NCI-H1048 (cell line): ENCODE data around the gene PDE12.
"Not testable (repeated sequence)": the region's sequence is repeated elsewhere in the genome, so short reads cannot be mapped to it uniquely, and the experiment has no call there.

Experiments
- DNase-seq: peaks from one replicate; lab custom pipeline; 2025; lab: John Stamatoyannopoulos, UW

PDE12 gene

DNA sequence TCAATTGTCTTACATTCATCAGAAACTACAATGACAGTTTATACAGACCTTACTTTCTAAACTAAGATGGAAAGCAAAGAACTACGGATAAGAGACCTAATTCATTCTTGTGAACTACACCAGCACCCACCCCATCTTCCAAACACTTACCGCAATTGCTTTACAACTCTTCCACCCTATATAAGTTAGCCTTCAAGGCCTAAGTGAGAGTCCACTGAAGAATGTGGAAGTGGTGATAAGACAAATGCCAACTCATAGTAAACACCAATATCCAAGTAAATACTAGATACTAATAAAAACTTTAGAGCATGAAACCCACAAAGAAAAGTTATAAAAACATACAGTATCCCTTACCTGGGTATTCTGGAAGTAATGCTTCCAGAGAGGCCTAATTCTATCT is 27.5 kb downstream of the PDE12 start:
- no peak for DNase-seq

DNA sequence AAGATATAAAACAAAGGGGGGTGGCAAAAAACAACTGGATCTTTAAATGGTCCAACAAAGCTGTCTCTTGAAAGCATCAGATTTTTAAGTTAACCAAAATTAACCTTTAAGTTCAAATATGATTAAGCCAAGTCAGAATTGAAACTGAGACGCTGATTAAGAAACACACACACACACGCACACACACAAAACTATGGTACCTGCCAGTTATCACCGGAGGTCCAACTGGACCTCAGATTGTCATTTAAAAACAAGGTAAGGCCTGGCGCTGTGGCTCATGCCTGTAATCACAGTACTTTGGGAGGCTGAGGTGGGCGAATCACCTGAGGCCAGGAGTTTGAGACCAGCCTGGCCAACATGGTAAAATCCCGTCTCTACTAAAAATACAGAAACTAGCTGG is 30.7 kb downstream of the PDE12 start:
- no peak for DNase-seq

DNA sequence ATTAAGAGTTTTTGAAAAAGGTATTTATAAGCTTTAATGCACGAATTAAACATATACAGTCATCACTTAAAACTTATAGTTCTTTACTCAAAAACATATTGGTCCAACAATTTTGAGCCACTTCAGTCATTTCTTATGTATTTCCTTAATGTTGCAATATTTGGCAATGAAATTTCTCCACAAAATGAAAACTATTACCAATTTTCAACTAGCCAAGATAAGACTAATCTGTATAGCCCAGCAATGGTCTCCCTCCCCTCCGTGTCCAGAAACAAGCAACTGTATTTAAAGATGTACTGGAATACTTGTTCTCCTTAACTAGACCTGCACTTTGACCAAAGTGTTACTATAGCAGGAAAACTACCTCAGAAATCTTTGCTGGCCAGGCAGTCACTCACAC is 31.8 kb downstream of the PDE12 start:
- DNase-seq, result no peak

GRCh38 chr3:57592306-57592705 is 36.2 kb downstream of the PDE12 start:
- no peak for DNase-seq

DNA sequence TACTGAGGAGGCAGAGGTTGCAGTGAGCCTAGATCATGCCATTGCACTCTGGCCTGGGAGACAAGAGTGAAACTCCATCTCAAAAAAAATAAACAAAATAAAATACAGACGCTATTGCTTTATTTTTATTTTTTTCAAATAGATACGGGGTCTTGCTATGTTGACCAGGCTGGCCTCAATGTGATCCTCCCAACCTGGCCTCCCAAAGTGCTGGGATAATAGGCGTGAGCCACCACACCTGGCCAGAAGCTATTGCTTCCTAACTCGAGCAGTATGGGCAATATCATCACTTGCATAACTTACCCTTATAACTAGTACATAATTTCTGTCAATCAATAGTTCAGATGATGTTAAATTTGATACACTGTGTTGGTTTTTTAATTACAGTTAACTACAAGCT is 38.1 kb downstream of the PDE12 start:
- no peak for DNase-seq

GRCh38 chr3:57594576-57594975 is 38.5 kb downstream of the PDE12 start:
- no peak for DNase-seq

DNA sequence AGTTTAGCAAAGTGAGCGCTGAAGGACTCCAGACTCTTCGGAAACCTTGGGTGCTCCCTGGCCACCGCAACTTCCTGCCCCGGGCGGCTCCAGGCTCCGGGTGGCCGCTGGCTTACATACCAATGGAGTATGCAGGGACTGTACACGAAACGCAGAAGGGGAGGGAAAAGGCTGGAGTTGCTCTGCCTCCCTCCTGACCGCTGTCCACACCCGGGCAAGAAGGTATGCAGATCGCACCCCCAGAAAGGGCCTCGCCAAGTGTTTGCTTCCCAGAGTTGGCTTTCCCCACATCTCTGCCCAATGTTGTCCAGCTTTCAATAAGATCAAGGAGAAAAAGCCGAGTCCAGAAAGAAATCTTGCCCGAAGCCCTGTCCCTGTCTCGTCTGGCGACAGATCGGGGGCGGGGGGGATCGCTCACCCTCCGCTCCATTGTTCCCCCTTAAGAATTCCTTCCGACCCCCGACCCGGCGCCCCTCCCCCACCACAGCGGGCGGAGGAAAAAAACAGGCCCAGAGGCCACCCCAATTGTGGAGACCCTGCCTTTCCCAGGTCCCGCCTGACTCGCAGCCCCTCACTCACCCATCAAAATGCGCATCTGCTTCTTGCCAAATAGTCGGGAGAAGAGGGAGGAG is 40.5 kb downstream of the PDE12 start:
- DNase-seq, result no peak

DNA sequence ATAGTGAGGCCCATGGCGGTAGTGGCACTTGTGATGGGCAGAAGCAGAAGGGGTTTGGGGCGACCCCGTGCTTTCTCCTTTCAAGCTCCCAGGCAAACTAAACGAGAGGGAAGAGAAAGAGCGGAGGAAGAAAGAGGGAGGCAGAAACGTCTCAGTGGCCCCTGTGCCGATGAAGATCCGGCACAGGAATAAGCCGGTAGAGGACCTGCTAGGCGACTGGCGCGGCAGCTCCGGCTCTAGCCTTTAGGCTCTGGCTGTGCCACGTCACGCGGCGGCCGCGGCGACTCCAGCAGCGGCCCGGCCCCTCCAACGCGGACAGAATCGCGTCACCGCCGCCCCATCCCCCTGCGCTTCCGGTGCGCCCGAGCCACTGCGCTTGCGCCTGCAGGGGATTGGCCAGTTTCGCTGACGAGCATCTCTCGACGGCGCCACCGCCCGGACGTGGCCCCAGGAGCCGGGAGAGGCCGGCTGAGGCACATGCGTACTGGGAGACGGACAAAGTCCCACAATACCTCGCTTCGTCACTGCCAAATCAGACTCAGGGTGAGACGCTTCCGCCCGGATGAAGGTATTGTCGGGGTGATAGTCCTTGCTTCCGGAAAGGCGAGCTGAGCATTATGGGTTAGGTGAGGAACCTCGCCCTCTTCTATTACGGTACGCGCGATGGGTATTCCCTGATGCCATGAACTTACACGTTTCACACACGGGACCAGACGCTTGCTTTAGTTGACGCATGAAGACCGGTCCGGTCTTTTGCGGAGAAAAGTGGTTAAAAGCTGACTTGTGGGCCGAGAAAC is 41.3 kb downstream of the PDE12 start, which contains the start of gene ARF4:
ARF4 (minus strand) TSS at position 218 of the 797 bp plus-strand sequence; CDS start at position 14, 204 bp downstream.
- peak; percentile 96 for DNase-seq

DNA sequence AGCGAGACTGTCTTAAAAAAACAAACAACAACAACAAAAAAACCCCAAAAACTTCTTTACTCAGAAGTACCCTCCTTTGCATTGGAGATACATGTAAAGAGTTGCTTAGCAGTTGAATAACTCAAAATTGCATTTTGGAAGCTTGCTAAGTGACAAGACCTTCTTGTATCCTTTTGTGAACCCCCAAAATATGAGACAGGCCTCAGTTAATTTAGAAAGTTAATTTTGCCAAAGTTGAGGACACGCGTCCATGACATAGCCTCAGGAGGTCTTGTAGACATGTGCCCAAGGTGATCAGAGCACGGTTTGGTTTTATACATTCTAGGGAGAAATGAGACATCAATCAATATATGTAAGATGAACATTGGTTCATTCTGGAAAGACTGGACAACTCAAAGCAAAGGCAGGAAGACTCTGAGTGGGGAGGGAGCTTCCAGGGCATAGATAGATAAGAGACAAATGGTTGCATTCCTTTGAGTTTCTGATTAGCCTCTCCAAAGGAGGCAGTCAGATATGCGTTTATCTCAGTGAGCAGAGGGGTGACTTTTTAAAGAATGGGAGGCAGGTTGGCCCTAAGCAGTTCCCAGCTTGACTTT is 42.8 kb downstream of the PDE12 start:
- no peak for DNase-seq

- no peak for DNase-seq
Measured at GRCh38 chr3:57600195-57600594, 44.1 kb downstream of the PDE12 start.

DNA sequence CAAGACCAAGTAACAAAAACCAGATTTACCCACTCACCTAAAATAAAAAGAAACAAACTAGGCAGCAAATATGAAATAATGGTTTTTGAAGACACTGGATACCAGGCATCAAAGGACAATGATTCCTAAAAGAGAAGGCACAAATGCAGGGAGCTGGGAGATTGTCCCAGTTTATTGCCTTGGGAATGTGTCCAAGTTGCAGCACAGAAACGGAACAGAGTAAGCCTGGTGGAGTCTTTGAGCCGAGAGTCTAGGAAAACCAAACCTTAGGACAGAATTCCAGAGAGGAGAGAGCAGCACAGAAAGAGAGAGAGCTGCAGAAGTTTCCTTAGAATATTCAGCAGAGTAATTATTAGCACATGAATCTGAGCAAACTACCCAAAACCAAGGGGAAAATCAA is 48.9 kb downstream of the PDE12 start:
- no peak for DNase-seq

DNA sequence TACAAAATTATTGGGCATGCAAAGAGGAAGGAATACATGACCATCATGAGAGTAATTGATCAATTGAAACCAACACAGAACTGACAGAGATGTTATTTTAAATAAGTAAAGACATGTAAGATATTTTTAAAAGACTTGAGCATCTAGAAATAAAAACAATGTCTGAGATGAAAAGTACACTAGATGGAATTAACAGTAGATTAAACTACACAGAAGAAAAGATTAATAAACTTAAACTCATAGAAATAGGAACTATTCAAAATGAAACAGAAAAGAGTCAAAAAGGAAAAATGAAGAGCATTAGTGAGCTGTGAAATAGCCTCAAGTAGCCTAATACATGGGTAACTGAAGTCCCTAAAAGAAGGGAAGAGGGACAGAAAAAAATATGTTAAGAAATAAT is 49.6 kb downstream of the PDE12 start:
- no peak for DNase-seq

GRCh38 chr3:57611870-57612269 is 55.8 kb downstream of the PDE12 start:
- not testable (repeated sequence) for DNase-seq

DNA sequence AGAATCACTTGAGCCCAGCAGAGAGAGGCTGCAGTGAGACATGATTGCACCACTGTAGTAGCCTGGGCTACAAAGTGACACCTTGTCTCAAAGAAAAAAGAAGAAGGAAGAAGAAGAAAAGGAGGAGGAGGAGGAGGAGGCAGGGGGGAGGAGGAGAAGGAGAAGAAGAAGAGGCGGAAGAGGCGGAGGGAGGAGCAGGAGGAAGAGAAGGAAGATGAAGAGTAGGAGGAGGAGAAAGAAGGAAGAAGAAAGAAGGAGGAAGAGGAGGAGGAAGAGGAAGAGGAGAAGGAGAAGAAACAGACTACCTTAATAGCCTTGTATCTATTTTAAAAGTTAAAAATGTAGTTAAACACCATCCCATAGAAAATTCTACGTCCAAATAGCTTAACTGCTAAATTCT is 60.2 kb downstream of the PDE12 start:
- no peak for DNase-seq
